DOHH2 (cell line): ENCODE data around the gene ZNF236.

Experiments used
- CTCF ChIP-seq: fragments of 200-600 bp; sonication (generic); IDR thresholded peaks from one replicate; pipeline ENCODE4 v1.5.1; 2014; ENCODE audit warnings: antibody characterized with exemption, mild to moderate bottlenecking, low read depth, low read length; ENCODE audit not compliant: poor library complexity, severe bottlenecking
- EZH2phosphoT487 ChIP-seq: fragments of 200-600 bp; sonication (generic); IDR thresholded peaks from 2 replicates; pipeline ENCODE4 v1.6.1; 2017; ENCODE audit warnings: borderline replicate concordance, mild to moderate bottlenecking, antibody characterized with exemption, low read length, moderate library complexity, mixed read lengths

- TF ChIP-seq CTCF (no peak), EZH2phosphoT487 (no peak)
Measured at GRCh38 chr18:76974386-76974785, 152.0 kb downstream of the ZNF236 start.
